H4 (cell line): ENCODE measurements around the gene SPAG6. TPM values are rescaled to one million over a fixed set of nuclear protein-coding genes. Genes with fewer than 3 reads are reported as not detected.
A peak's percentile ranks its signal among the peaks of the same experiment; 100 is the strongest.

Experiments used
- DNase-seq: peaks from one replicate; pipeline ENCODE4 v3.0.0-alpha.2; 2015; ENCODE audit warnings: low spot score
- total RNA-seq: library from RNA; depleted of rRNA; stranded (reverse); fragments of >200 nt; shearing (Covaris generic); gene quantifications from 2 replicates; pipeline ENCODE4 v1.2.3, GENCODE V29; 2014

Gene SPAG6
- total RNA-seq, 1 experiment from 2014 or later, result 0.21 TPM

DNA sequence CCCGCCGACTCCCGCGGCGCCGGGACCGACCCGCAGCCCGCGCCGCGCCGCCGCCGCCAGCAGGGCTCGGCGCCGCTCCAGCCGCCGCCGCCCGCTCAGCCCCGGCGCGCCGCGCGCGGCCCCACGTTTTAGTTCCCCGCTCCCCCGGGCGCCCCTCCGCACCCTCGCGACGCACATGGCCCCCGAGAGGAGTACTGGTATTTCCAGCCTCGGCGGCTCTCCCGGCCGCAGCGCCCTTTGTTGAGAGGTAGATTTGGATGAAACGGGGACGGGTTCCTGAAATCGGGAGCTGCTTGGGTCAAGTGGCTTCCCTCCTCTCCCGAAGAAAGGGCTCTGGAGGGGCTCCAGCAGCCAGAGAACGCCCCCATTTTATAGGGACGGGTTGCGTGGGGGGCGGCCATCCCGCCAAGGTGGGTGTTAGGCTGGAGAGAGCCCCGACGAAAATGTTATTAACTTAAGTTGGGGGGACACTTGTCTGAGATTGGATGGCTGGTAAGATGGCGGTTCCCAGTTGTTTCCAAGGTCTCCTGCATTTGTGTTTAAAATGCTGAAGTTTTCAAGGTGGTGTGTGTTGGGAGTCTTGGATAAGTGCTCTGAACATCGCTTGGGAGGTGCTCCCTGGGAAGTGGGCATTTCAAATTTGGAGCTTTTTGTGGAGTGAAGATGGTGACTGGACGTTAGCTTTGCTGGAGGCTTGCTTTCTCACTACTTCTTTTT is 23.2 kb upstream of the SPAG6 start:
- DNase-seq, result no peak

DNA sequence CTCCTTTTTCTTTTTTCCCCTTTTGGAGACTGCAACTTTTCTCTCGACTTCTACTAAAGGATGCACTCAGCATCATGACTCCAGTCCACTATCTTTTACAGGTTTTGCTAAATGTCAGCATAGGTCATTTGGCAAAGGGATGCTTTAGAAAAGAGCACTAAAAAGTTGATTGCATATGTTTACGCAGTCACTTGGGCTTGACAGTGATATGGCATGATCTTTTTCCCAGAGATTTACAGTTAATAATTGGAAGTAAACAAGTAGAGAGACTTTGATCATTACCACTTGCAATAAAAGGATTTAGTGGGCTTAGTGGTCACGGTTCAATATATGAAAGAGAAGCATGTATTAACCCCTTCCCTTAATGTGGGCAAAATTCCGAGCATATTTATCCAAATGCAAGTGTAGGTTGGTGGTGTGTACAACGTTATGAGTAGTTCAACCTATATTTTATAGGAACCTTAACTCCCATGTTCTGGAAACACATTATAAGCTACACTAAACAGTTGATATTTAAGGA is 22.6 kb upstream of the SPAG6 start:
- DNase-seq, result no peak

DNA sequence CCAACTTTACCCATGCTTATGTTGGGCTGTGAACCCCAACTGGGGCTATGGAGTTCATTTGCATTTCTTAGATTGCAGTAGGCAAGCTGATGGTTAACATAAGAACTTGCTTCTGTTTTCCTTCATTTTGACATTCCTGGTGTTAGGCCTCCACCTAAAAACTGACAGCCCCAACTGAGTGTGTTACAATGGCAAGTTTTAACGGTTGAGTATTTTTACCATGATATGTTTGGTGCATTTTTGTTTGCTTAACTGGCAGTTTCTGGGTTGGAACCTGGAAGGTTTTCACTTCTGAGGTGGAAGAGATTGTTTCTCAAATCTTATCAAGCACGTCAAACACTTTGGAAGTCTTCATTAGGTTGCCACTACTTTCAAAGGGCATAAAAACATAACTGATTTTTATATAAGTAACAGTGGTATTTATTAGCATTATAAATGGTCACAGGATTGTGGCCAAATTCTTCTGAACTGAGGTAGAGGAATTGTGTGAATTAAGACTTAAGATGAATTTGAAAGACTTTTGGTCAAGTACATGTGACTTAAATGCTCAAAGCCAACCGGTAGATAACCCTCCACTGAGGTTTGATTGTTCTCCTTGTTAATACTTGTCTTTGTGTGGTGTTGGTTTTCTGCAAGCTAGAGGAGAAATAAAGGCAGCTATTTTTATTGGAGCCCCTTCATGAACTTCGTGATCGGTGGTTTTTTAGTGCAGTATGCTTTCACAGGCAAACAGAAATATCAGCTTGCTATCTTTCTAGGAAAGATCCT is 21.6 kb upstream of the SPAG6 start:
- DNase-seq, result no peak

DNA sequence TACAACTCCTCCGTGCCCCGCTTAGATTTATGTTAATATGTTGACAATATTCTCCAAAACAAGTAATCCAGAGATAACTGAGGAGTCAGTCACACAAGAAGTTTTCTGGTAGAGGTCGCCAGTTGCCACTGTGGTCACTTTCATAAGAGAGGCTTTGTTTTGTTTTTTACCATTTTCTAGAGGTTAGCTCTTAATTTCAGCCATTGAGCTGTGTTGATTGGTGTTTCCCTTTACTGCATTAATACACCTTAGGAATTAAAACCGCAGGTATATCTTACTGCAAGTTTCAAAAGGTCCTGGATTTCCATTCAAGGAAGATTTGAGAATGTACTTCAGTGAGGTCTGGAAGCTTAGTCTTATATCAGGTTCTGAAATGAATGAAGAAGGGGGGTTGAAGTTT is 20.9 kb upstream of the SPAG6 start:
- no peak for DNase-seq

DNA sequence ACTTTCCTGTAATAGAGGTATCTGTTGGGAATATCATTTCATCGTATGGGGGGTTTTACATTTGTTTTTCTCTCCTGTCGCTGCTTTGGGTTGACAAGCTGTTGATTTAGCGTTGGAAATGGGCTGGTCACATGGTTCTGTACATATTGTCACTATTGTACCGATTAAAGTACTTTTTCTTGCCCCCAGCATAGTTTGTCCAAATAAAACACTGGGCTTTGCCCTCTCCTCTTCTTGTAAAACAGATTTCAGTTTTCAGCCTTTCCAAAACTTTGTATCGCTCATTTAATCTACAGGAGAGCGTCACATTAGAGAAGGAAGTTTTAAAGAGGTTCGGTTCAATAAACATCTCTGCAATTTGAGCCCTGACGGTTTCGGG is 20.4 kb upstream of the SPAG6 start:
- DNase-seq, result no peak

GRCh38 chr10:22325272-22326144 is 19.8 kb upstream of the SPAG6 start:
- DNase-seq, result peak; percentile 38

GRCh38 chr10:22326145-22326702 is 19.1 kb upstream of the SPAG6 start:
- DNase-seq, result no peak

GRCh38 chr10:22329150-22329549 is 16.1 kb upstream of the SPAG6 start:
- DNase-seq, result no peak

- no peak for DNase-seq
Measured at GRCh38 chr10:22332116-22332692, 13.1 kb upstream of the SPAG6 start.

DNA sequence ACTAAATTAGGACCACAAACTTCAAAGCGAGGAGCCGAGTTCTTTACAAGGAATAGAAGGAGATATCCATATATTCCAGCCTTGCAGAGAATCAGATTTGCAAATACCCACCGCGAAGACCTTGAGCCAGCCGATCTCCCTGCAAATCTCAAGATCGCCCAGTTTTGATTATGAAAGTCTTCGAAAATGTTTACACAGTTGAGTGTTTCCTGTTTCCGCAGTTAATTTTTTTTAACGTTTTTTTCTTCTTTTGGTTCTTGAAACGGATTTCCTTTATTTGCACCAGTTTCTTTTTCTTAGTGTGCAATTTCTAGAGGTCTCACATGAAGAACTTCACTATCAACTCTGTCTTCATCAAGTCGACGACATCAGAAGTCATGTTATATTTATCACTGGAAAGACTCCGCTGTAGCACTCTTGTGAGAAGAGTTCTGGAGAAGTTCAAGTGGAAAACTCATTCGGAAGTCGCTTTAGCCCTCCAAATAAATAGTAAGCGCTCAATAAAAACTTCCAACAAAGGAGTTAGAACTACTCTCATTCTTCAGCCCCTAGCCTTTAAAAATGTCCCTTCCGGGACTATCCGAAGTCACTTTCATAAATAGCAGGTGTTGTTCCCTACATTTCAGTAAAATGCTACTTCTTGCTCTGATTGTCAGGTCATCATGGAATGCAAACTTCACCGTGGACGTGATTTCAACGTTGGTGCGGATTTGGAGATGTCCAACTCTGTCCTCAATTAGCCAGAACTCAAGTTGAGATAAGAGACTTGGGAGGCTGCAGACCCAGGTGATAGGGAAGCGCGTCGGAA is 11.9 kb upstream of the SPAG6 start:
- DNase-seq, result no peak

GRCh38 chr10:22333975-22334282 is 11.4 kb upstream of the SPAG6 start:
- DNase-seq, result no peak

GRCh38 chr10:22334414-22335172 is 10.7 kb upstream of the SPAG6 start:
- DNase-seq, result no peak

GRCh38 chr10:22335173-22335933 is 9.9 kb upstream of the SPAG6 start:
- no peak for DNase-seq

DNA sequence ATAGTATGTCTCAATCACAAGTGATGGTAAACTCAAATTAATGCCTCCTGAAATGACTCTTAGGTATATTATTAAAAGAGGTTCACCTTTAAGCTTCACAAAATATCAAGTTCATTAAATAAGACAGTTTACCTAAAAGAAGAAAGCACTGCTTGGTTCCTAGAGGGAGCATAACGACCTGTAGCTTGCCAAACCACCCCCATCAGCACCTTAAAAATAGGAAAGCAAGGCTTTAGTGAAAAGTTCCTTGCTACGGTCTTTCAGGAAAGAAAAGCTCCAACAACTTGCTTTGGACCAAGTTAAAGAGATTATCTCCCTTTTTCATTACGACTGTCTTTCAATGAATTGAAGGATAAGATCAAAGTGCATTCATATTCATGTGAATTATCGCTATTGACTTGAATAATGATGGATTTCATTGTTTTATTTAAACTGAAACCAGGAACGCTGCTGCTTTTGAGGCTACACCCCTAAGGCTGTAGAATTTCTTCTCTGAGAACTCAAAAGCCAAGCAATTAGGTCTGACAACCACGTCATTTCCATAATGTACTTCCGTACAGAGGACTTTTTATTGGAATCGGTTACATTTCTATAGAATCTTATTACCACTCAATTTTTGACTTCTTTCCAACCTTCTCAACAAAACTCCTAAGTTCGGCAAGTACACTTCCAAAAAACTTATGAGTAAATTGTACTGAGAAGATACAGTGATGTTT is 7.0 kb upstream of the SPAG6 start:
- DNase-seq, result no peak

DNA sequence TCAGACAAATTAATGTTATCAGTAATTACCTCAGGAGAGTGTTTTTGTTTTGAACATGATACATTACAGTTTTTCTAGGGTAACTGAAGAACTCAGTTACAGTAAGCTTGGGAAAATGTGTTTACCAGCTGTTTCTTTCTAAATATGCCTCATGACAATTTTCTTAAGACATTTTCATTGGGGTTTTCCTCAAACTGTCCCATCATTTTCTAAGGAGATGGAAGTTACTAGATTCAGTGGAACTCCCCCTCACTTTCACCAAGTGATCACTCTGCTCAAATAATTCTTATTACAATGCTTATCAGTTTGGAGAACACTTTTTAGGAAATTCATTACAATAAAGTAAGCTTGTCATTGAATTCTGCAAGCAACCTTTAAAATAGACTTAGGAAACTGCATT is 6.4 kb upstream of the SPAG6 start:
- DNase-seq, result no peak

DNA sequence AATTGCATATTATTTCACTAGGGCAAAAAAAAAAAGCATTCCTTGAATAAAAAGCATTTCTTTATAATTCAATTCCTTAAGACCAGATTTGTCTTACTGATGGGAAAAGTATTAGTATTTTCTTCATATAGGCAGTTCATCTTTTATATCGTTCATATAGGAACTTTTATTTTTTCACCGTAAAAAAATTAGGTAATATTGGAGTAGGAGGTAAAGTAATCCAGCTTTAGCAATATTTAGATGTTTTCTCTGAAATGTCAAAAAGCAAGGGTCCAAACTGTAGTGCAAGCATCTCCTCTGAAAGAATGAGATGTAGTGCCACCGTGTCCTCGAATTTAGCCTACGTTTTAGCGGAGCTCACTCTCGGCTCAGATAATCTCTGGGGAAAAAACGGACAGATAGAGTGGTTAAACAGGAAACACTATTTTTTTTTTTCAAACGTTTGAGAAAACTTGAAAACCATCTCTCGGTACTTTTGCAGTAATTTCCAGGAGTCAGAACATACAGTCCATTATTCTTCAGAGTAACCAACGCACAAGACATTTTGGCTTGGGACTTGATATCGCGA is 5.5 kb upstream of the SPAG6 start:
- DNase-seq, result no peak

DNA sequence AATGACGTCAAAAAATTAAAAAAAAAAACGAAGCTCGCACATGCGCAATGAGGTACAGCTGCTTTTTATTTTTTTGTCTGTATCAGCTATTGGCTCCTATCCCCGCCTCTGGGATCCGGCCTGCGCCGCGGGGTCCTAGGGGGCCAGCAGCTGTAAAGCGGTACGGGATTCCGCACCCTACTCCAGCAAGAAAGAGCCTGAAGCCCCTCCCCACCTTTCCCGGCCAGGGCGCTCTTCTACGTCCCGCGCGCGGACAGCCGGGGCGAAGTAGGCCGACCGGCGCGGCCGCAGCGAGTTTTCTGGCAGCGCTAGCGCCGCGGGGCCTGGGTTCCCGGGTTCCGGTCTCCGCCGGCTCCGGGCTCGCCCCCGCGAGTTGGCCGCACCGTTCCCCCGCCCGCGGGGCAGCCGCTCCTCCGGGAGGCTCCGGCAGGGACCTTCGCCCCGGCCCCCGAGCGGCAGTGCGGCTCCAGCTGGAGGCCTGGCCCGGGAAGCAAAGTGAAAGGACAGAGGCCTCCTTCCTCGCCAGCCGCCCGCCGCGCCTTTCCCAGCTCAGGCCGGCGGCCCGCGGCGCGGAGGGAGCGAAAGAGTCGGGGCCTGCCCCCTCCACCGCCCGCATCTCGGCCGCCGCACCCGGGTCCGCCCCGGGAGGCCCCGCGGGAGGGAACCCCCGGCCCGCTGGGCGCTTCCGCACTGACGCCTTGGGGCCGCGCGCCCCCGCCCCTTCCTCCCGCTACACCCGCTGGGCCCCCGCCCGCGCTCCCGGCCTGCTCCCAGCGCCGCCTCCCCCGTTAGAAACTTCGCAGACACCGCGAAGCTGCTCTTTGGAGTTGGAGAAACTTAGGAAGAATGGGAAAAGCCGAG is 4.7 kb upstream of the SPAG6 start:
- peak; percentile 41 for DNase-seq
